GM18870 (cell line): ENCODE results near the gene PPP2R3B.
"Not testable (repeated sequence)": the region's sequence is repeated elsewhere in the genome, so short reads cannot be mapped to it uniquely, and the experiment has no call there.

Source experiments
- ATAC-seq: cut with Tn5 transposase; IDR thresholded peaks from one replicate; pipeline ENCODE4 v1.9.1; 2021; ENCODE audit warnings: moderate library complexity; ENCODE audit not compliant: unreplicated experiment

PPP2R3B gene

GRCh38 chrX:353566-354535, 32.9 kb downstream of the PPP2R3B start:
- ATAC-seq = no peak

GRCh38 chrX:352582-353314, 34.0 kb downstream of the PPP2R3B start:
- ATAC-seq = no peak

- ATAC-seq = no peak
These were observed 34.5 kb downstream of the PPP2R3B start for GRCh38 chrX:352181-352580.

- no peak for ATAC-seq
These were observed 35.0 kb downstream of the PPP2R3B start for GRCh38 chrX:351736-352135.

- not testable (repeated sequence) for ATAC-seq
These were observed 35.4 kb downstream of the PPP2R3B start for GRCh38 chrX:351324-351641.

GRCh38 chrX:350534-351323, 36.0 kb downstream of the PPP2R3B start:
- ATAC-seq = no peak

- no peak for ATAC-seq
These were observed 36.6 kb downstream of the PPP2R3B start for GRCh38 chrX:350148-350533.

GRCh38 chrX:349702-350101, 37.0 kb downstream of the PPP2R3B start:
- ATAC-seq = no peak

GRCh38 chrX:349196-349595, 37.5 kb downstream of the PPP2R3B start:
- no peak for ATAC-seq

- ATAC-seq = no peak
These were observed 38.1 kb downstream of the PPP2R3B start for GRCh38 chrX:348461-349117.

- ATAC-seq = no peak
These were observed 39.2 kb downstream of the PPP2R3B start for GRCh38 chrX:347351-348117.

- no peak for ATAC-seq
These were observed 40.5 kb downstream of the PPP2R3B start for GRCh38 chrX:346034-346813.

GRCh38 chrX:345020-345925, 41.4 kb downstream of the PPP2R3B start:
- ATAC-seq = no peak

GRCh38 chrX:344371-344901, 42.3 kb downstream of the PPP2R3B start:
- ATAC-seq = no peak

- no peak for ATAC-seq
These were observed 45.1 kb downstream of the PPP2R3B start for GRCh38 chrX:341541-342101.

GRCh38 chrX:340641-341423, 45.9 kb downstream of the PPP2R3B start:
- ATAC-seq = no peak

- no peak for ATAC-seq
These were observed 46.6 kb downstream of the PPP2R3B start for GRCh38 chrX:340121-340520.
